ENCODE results near the gene MAVS. TPM values are rescaled to one million over a fixed set of nuclear protein-coding genes. Genes with fewer than 3 reads are reported as not detected.

MAVS gene
- total RNA-seq = 24.0 and 24.3 TPM in 2 replicates

DNA sequence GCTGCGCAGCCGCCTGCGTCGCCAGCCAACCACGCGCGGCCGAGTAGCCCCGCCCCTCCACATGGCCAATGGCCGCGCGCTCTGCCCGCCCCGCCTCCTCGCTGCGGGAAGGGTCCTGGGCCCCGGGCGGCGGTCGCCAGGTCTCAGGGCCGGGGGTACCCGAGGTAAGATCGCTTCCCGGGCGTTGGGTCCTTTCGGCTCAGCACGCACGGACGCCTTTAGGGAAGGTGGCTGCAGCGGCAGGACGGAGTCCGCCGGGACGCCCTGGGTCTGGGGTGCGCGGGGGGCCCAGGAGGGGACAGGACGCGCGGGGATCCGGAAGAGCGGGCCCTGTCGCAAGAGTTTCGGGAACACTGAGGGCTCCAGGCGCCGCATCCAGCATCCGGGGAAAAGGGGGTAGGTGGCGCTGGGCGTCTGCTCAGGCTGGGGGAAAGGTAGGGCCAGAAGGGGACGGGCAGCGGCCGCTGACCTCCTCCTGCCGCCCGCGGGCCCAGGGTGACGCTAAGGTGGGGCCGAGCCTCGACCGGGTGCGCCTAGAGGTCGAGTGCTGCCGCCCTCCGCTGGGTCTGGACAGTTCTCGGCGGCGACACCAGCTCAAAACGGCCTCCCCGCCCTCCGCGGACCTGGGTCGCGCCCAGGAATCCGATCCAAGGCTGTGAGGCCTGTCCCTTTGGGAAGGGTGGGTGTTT, at the start of gene MAVS:
MAVS (plus strand) TSS at position 95 of the 689 bp plus-strand sequence. CDS start 7,791 bp downstream, outside the sequence.

DNA sequence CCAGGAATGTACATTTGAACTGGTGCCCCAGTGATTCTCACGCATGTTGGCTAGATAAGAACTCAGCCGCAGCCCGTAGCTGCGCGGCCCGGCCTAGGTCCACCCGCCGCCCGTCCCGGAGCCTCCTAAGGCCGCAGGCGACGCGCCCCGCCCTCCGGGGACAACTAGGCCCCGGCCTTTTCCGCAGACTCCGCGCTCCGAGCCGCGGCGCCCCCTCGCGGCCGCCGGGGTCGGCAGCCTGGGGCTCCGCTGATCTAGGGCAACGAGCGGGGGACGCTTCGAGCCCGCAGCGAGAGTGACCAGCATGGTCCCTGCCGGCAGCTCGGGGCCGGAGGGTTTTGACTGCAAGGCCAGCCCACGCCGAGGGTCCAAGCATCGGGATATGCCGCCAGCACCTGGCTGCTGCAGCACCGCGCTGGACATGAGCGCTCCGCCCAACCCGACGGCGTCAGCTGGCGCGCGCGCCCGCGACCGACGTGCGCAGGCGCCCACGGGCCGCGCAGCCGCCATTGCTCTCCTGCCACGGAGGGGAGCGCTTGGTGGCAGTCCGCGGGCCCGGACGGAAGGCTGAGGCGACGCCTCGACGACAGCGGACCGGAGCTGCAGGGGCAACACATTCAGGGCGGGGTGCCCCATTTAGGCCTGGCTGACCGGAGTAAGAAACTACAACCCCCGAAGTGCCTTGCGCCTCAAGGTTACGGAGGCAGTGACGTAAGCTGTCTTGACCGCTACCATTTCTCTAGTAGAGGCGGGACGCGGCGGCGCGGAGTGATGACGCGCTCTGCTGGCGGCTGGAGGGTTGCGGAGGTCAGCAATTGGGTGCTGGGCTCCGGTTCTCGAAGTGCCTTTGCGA, 26.4 kb upstream of the MAVS start, which contains the start of gene AP5S1:
AP5S1 (plus strand) TSS at position 500 of the 853 bp plus-strand sequence. CDS start 1,571 bp downstream, outside the sequence.

GRCh38 chr20:3888622-3889488, 42.2 kb downstream of the MAVS start, which contains the start of gene PANK2:
PANK2 (plus strand) TSS chr20:3889387.

Other genes starting within 250 kb of the MAVS start
- gene GFRA4, start 183.4 kb upstream of the MAVS start, total RNA-seq = not detected in 2 replicates
- gene ADAM33, start 164.8 kb upstream of the MAVS start, total RNA-seq = 8.4 and 11.2 TPM in 2 replicates
- not detected in 2 replicates for gene SIGLEC1, start 134.2 kb upstream of the MAVS start, total RNA-seq
- 0.72 and 1.1 TPM in 2 replicates for gene HSPA12B, start 114.1 kb upstream of the MAVS start, total RNA-seq
- 29.4 and 33.7 TPM in 2 replicates for gene ADISSP, start 79.1 kb upstream of the MAVS start, total RNA-seq
- 0.18 TPM in 1 of 2 replicates, not detected in the other for gene SPEF1, start 65.4 kb upstream of the MAVS start, total RNA-seq
- gene CENPB, start 60.1 kb upstream of the MAVS start, total RNA-seq = 78.6 and 85.0 TPM in 2 replicates
- 48.6 and 48.8 TPM in 2 replicates for gene CDC25B, start 50.5 kb upstream of the MAVS start, total RNA-seq
- 19.9 and 22.4 TPM in 2 replicates for gene AP5S1, start 26.3 kb upstream of the MAVS start, total RNA-seq
- 27.1 and 36.0 TPM in 2 replicates for gene PANK2, start 42.6 kb downstream of the MAVS start, total RNA-seq
- 34.3 and 37.2 TPM in 2 replicates for gene RNF24, start 168.7 kb downstream of the MAVS start, total RNA-seq